ENCODE results near the gene SLIT1.

- TF ChIP-seq CTCF (IDR thresholded peaks at IDR 0.05; ENCODE audit: poor library complexity, severe bottlenecking) (no peak), REST (IDR thresholded peaks at IDR 0.05; ENCODE audit: borderline replicate concordance) (no peak), EZH2 (IDR thresholded peaks at IDR 0.05; ENCODE audit: borderline replicate concordance, insufficient read depth, low read length, poor library complexity, severe bottlenecking) (no peak), EP300 (conservative IDR thresholded peaks at IDR 0.05; ENCODE audit: poor library complexity, severe bottlenecking) (no peak), TAF1 (IDR thresholded peaks at IDR 0.05; ENCODE audit: low read depth) (no peak)
Observed at GRCh38 chr10:97150616-97151015, 35.1 kb downstream of the SLIT1 start.

All from neural cell (in vitro differentiated cells).